Measurements from ENCODE around the gene POLR2F. TPM values are rescaled to one million over a fixed set of nuclear protein-coding genes. Genes with fewer than 3 reads are reported as not detected.

POLR2F gene
- total RNA-seq, result 10 to 100 TPM; 19.7 to 88.9 (median 55.2) TPM

GRCh38 chr22:37953437-37954179, at the start of gene POLR2F, which contains the start of gene C22orf23:
Gene POLR2F, plus strand, starts transcription at chr22:37953699. Its CDS starts 89 bp downstream, at chr22:37953788.
Gene C22orf23, minus strand, starts transcription at chr22:37953601. Its CDS starts 452 bp downstream, at chr22:37953149.
- H3K27me3 ChIP-seq, result no peaks in the 10 kb centered on the region
- H3K4me1 ChIP-seq, result peaks cover 15 to 20% of the 10 kb centered on the region in 2 donors
- H3K27ac ChIP-seq, result peak within 1 kb of the TSS in 2 of 3 donors; percentile 25 to 57
- intact Hi-C loops (cut with DNase I), result no loop called here
- H3K4me3 ChIP-seq (replicated peaks in 1 of 3), result peak within 1 kb of the TSS; percentile 61 to 78 (median 69)
- DNase-seq, result peak; percentile 95 to 97
- TF ChIP-seq POLR2A (IDR thresholded peaks at IDR 0.05) (peak in 1 of 2 donors; percentile 85), CTCF (IDR thresholded peaks at IDR 0.05) (no peak)
- H3K9me3 ChIP-seq, result no peaks in the 10 kb centered on the region
- 1% methylated on average over 23 to 52 of the region's 52 CpGs for WGBS, 2 donors
- H3K36me3 ChIP-seq, result peaks cover 5 to 20% of the 10 kb centered on the region in 2 donors

- Histone ChIP-seq H3K9me3 (no peaks in the 10 kb centered on the region), H3K4me1 (peaks cover 14 to 21% of the 10 kb centered on the region in 2 donors), H3K4me3 (replicated peaks in 1 of 3) (peak overlapping the region in 1 of 3 donors; percentile 69), H3K36me3 (no peaks in the 10 kb centered on the region), H3K27me3 (no peaks in the 10 kb centered on the region), H3K27ac (peak overlapping the region; percentile 18 to 69 (median 65))
- TF ChIP-seq POLR2A (IDR thresholded peaks at IDR 0.05) (no peak), CTCF (IDR thresholded peaks at IDR 0.05) (no peak)
- intact Hi-C loops (cut with DNase I), result loop anchor here (5.0 kb wide), 1 partner anchor 42 kb away; no protein-coding TSS in a partner anchor
- WGBS, 2 donors, result 84 to 89% methylated on average over 10 of the region's 10 CpGs
- peak in 1 of 2 donors; percentile 22 for DNase-seq
Observed at GRCh38 chr22:37904572-37905533, 48.6 kb upstream of the POLR2F start.

GRCh38 chr22:37905534-37906363, 47.8 kb upstream of the POLR2F start, which contains the start of gene MICALL1:
Gene MICALL1, plus strand, starts transcription at chr22:37906297. Its CDS starts 126 bp downstream, at chr22:37906423.
- Histone ChIP-seq H3K9me3 (no peaks in the 10 kb centered on the region), H3K36me3 (no peaks in the 10 kb centered on the region), H3K27ac (peak within 1 kb of the TSS; percentile 53 to 79 (median 65)), H3K4me1 (peaks cover 14 to 26% of the 10 kb centered on the region in 2 donors), H3K27me3 (no peaks in the 10 kb centered on the region), H3K4me3 (replicated peaks in 1 of 3) (peak within 1 kb of the TSS; percentile 11 to 69 (median 65))
- intact Hi-C loops (cut with DNase I), result no loop called here
- WGBS, 2 donors, result 12 to 38% methylated on average over 14 to 31 of the region's 90 CpGs
- DNase-seq, result peak; percentile 81 to 82
- peak in 3 of 6 experiments; percentile 36 to 51 (median 50) for TF ChIP-seq CTCF (IDR thresholded peaks at IDR 0.05)
- TF ChIP-seq POLR2A (IDR thresholded peaks at IDR 0.05), result peak in 1 of 2 donors; percentile 70

GRCh38 chr22:37906364-37907008, 47.0 kb upstream of the POLR2F start:
- DNase-seq, result peak; percentile 32 to 34
- peak overlapping the region; percentile 53 to 79 (median 56) for H3K27ac ChIP-seq
- no peaks in the 10 kb centered on the region for H3K9me3 ChIP-seq
- peak overlapping the region; percentile 11 to 69 (median 65) for H3K4me3 ChIP-seq (replicated peaks in 1 of 3)
- H3K4me1 ChIP-seq, result peaks cover 20 to 32% of the 10 kb centered on the region in 2 donors
- H3K36me3 ChIP-seq, result no peaks in the 10 kb centered on the region
- WGBS, 2 donors, result 4% methylated on average over 4 of the region's 75 CpGs; no CpG with 5 or more reads in 1 of the 2 donors
- intact Hi-C loops (cut with DNase I), result no loop called here
- no peaks in the 10 kb centered on the region for H3K27me3 ChIP-seq
- TF ChIP-seq POLR2A (IDR thresholded peaks at IDR 0.05), result no peak
- no peak for TF ChIP-seq CTCF (IDR thresholded peaks at IDR 0.05)
